A673 (cell line): ENCODE data around the gene LPCAT1. TPM values are rescaled to one million over a fixed set of nuclear protein-coding genes. Genes with fewer than 3 reads are reported as not detected.

Source experiments
- BruUV-seq: library from RNA; stranded (reverse); fragments of 400-500 nt; replicated peaks from 2 replicates; lab custom pipeline; 2021; lab: Mats Ljungman, UMichigan
- CTCF ChIA-PET: fragments of 300-600 bp; sonication (Branson Sonifier 250); formaldehyde crosslinking; loops from one replicate; lab custom pipeline; 2022; ENCODE audit warnings: antibody characterized with exemption; lab: Charles Lee
- POLR2A ChIA-PET: fragments of 300-600 bp; sonication (Branson Sonifier 250); formaldehyde crosslinking; loops from one replicate; lab custom pipeline; 2022; ENCODE audit warnings: antibody characterized with exemption; ENCODE audit not compliant: low non-redundant PET; lab: Charles Lee
- DNase-seq: peaks from one replicate; pipeline ENCODE4 v3.0.0-alpha.2; 2015; ENCODE audit warnings: low spot score
- H3K27ac ChIP-seq: fragments of 200-600 bp; sonication (generic); 2 replicates; pipeline ENCODE4 v1.5.1; 2016; ENCODE audit warnings: mixed run types, low read depth, mild to moderate bottlenecking, mixed read lengths, antibody characterized with exemption, low read length; ENCODE audit not compliant: poor library complexity, severe bottlenecking
- H3K27me3 ChIP-seq: fragments of 200-600 bp; sonication (generic); replicated peaks from 2 replicates; pipeline ENCODE4 v1.6.1; 2017; ENCODE audit warnings: mixed run types, low read depth, mild to moderate bottlenecking, mixed read lengths, antibody characterized with exemption, low read length; ENCODE audit not compliant: insufficient read depth, poor library complexity
- H3K36me3 ChIP-seq: fragments of 200-600 bp; sonication (generic); 2 replicates; pipeline ENCODE4 v1.6.1; 2016; ENCODE audit warnings: mixed run types, mild to moderate bottlenecking, mixed read lengths, antibody characterized with exemption, low read length; ENCODE audit not compliant: insufficient read depth, poor library complexity, severe bottlenecking
- H3K4me1 ChIP-seq: fragments of 200-600 bp; sonication (generic); 2 replicates; pipeline ENCODE4 v1.6.1; 2017; ENCODE audit warnings: mixed run types, mild to moderate bottlenecking, mixed read lengths, antibody characterized with exemption, low read length; ENCODE audit not compliant: insufficient read depth, poor library complexity, severe bottlenecking
- H3K4me3 ChIP-seq: fragments of 200-600 bp; sonication (generic); 2 replicates; pipeline ENCODE4 v1.5.1; 2016; ENCODE audit warnings: low read depth, mixed run types, mild to moderate bottlenecking, mixed read lengths, low read length; ENCODE audit not compliant: poor library complexity, severe bottlenecking
- H3K9me3 ChIP-seq: fragments of 200-600 bp; sonication (generic); 2 replicates; pipeline ENCODE4 v1.6.1; 2016; ENCODE audit warnings: mixed run types, low read depth, mild to moderate bottlenecking, mixed read lengths, antibody characterized with exemption, low read length; ENCODE audit not compliant: poor library complexity, severe bottlenecking
- CTCF ChIP-seq: fragments of 300-800, 200-600 bp; sonication (generic); conservative IDR thresholded peaks from 2 replicates; pipeline ENCODE4 v1.5.1; 2017; ENCODE audit warnings: low read depth, mild to moderate bottlenecking, antibody characterized with exemption, low read length, moderate library complexity, mixed read lengths
- EZH2 ChIP-seq: fragments of 200-600 bp; sonication (generic); IDR thresholded peaks from 2 replicates; pipeline ENCODE4 v1.6.1; 2017; ENCODE audit warnings: borderline replicate concordance, low read depth, mild to moderate bottlenecking, mixed read lengths, antibody characterized with exemption, low read length; ENCODE audit not compliant: poor library complexity, severe bottlenecking
- intact Hi-C: fragments of 100-400 bp; cut with micrococcal nuclease; formaldehyde crosslinking; loops from one replicate; pipeline ENCODE4 v1.10.0; 2022; ENCODE audit not compliant: unreplicated experiment
- total RNA-seq: library from RNA; stranded (reverse); gene quantifications from 2 replicates; pipeline ENCODE4 v1.2.3, GENCODE V29; 2021

LPCAT1 gene
- total RNA-seq, 1 experiment from 2014 or later = 97.3 TPM

GRCh38 chr5:1446602-1447343 is 77.0 kb downstream of the LPCAT1 start:
- ChIA-PET POLR2A (no interaction called here), CTCF (no interaction called here)
- intact Hi-C loops = no loop called here
- TF ChIP-seq CTCF = no peak
- no peak for TF ChIP-seq EZH2
- DNase-seq = no peak
- Histone ChIP-seq H3K9me3 (no peaks in the 10 kb centered on the region), H3K4me1 (no peaks in the 10 kb centered on the region), H3K36me3 (no peaks in the 10 kb centered on the region), H3K27ac (no peak overlapping the region), H3K4me3 (no peak overlapping the region), H3K27me3 (peaks cover 79% of the 10 kb centered on the region)
- no TSS peak for BruUV-seq

GRCh38 chr5:1445689-1446601 is 77.8 kb downstream of the LPCAT1 start:
- Histone ChIP-seq H3K4me1 (no peaks in the 10 kb centered on the region), H3K36me3 (no peaks in the 10 kb centered on the region), H3K4me3 (no peak overlapping the region), H3K9me3 (no peaks in the 10 kb centered on the region), H3K27ac (no peak overlapping the region), H3K27me3 (peaks cover 80% of the 10 kb centered on the region)
- CTCF ChIA-PET = no interaction called here
- no TSS peak for BruUV-seq
- DNase-seq = no peak
- intact Hi-C loops = no loop called here
- POLR2A ChIA-PET = no interaction called here
- TF ChIP-seq EZH2 = peak; percentile 89
- TF ChIP-seq CTCF = no peak

GRCh38 chr5:1445313-1445688 is 78.5 kb downstream of the LPCAT1 start, which contains the start of gene SLC6A3:
TSS of gene SLC6A3 (minus strand) at chr5:1445440. CDS start at chr5:1443197, 2,243 bp downstream.
- no TSS peak for BruUV-seq
- H3K4me3 ChIP-seq = no peak within 1 kb of the TSS
- H3K9me3 ChIP-seq = no peaks in the 10 kb centered on the region
- peak; percentile 14 for DNase-seq
- TF ChIP-seq EZH2 (no peak), CTCF (no peak)
- H3K36me3 ChIP-seq = no peaks in the 10 kb centered on the region
- H3K27me3 ChIP-seq = peaks cover 80% of the 10 kb centered on the region
- CTCF ChIA-PET = no interaction called here
- intact Hi-C loops = no loop called here
- POLR2A ChIA-PET = no interaction called here
- H3K4me1 ChIP-seq = no peaks in the 10 kb centered on the region
- no peak within 1 kb of the TSS for H3K27ac ChIP-seq
